Measurements from ENCODE around the gene AKT2. TPM values are rescaled to one million over a fixed set of nuclear protein-coding genes. Genes with fewer than 3 reads are reported as not detected.
A peak's percentile ranks its signal among the peaks of the same experiment; 100 is the strongest.

The AKT2 gene
- total and polyA plus RNA-seq, 2 of the 8 experiments (the other 6 are each of a cell fraction or from before 2014, with no cell fraction given) = 151 to 183 TPM

- DNase-seq (ENCODE audit: low read depth in 1 of 2, low spot score in 2 of 2) = no peak
- CTCF ChIA-PET (ENCODE audit: partially characterized antibody) = interaction anchor here (1.0 to 1.5 kb wide), 3 partner anchors 17 to 180 kb away, joined by 3 read pairs; no protein-coding TSS in a partner anchor
- H2AFZ ChIP-seq (ENCODE audit: low read length) = 0 out of 2 replicates have a peak overlapping the region, but pooled peaks have one; percentile 15
- TF ChIP-seq CHD2 (IDR thresholded peaks at IDR 0.05; ENCODE audit: low read length) (no peak), SP4 (IDR thresholded peaks at IDR 0.05; ENCODE audit: low read length) (0 out of 2 replicates have a peak, but pooled peaks have one; percentile 11)
Measured at GRCh38 chr19:40284251-40284500, 969 bp downstream of the AKT2 start.

More at GRCh38 chr19:40284251-40284500, 969 bp downstream of the AKT2 start:
- Histone ChIP-seq H2AK5ac (ENCODE audit: low read depth, low read length) (no peak overlapping the region; the same call in 1 of the 2 replicates), H3K27ac (ENCODE audit: low read depth, low read length) (peak overlapping the region; percentile 61; the same call in 1 of the 2 replicates), H3K27me3 (replicated peaks in 1 of 4; ENCODE audit: control insufficient read depth in 3 of 4, extremely low read depth in 1 of 4, insufficient read depth in 3 of 4, low read length in 3 of 4) (no peaks in the 10 kb centered on the region), H3K4me3 (ENCODE audit: extremely low read depth in 1 of 4, insufficient read depth in 2 of 4, low read depth in 3 of 4, low read length in 4 of 4) (peak overlapping the region; percentile 89 to 98 (median 94)), H3K79me1 (ENCODE audit: low read depth, low read length) (peaks cover 19% of the 10 kb centered on the region), H2BK120ac (replicated peaks; ENCODE audit: low read depth, low read length) (no peak overlapping the region), H3K9ac (replicated peaks in 1 of 4; ENCODE audit: extremely low read depth in 1 of 4, low read depth in 3 of 4, low read length in 3 of 4) (peak overlapping the region; percentile 67 to 87 (median 80)), H2BK20ac (ENCODE audit: low read length) (no peak overlapping the region), H2BK15ac (ENCODE audit: low read length) (peak overlapping the region; percentile 25; the same call in 1 of the 2 replicates), H3K9me3 (ENCODE audit: insufficient read depth in 2 of 2, low read depth in 1 of 2, low read length in 1 of 2) (no peaks in the 10 kb centered on the region), H3K23me2 (ENCODE audit: low read depth, low read length) (peaks cover 9% of the 10 kb centered on the region), H2BK12ac (ENCODE audit: low read depth, low read length) (no peak overlapping the region), H3K4me1 (replicated peaks in 1 of 4; ENCODE audit: control insufficient read depth in 3 of 4, insufficient read depth in 4 of 4, low read length in 3 of 4) (peaks cover 0 to 20% (median 14%) of the 10 kb centered on the region in 4 experiments; a peak in 6 of 7 replicates), H3K4me2 (ENCODE audit: insufficient read depth in 1 of 2, low read depth in 2 of 2, low read length in 2 of 2) (peak overlapping the region; percentile 79 to 90), H3K56ac (replicated peaks; ENCODE audit: insufficient read length, low read depth, low read length) (peak overlapping the region; percentile 85), H2BK5ac (ENCODE audit: low read depth, low read length) (peak overlapping the region; percentile 85; the same call in 1 of the 2 replicates), H3K79me2 (ENCODE audit: control insufficient read depth in 1 of 2, insufficient read depth in 2 of 2, low read length in 2 of 2) (peaks cover 9 to 53% of the 10 kb centered on the region in 2 experiments; a peak in 3 of 4 replicates), H4K91ac (replicated peaks; ENCODE audit: insufficient read length, low read length) (no peak overlapping the region), H3K23ac (ENCODE audit: insufficient read length) (no peak overlapping the region), H3K36me3 (ENCODE audit: control insufficient read depth in 2 of 4, insufficient read depth in 4 of 4, low read length in 3 of 4) (peaks cover 0 to 3% (median 0%) of the 10 kb centered on the region in 4 experiments; a peak in 1 of 8 replicates), H4K8ac (ENCODE audit: extremely low read depth, insufficient read depth, low read length) (no peak overlapping the region), H3K14ac (ENCODE audit: insufficient read length) (no peak overlapping the region), H4K20me1 (replicated peaks in 1 of 2; ENCODE audit: control insufficient read depth in 1 of 2, insufficient read depth in 2 of 2, low read length in 2 of 2) (peaks cover 4% of the 10 kb centered on the region in 2 experiments), H4K5ac (ENCODE audit: insufficient read length, low read depth, low read length) (no peak overlapping the region), H3K4ac (replicated peaks; ENCODE audit: insufficient read length, low read depth, low read length) (no peak overlapping the region), H3K18ac (ENCODE audit: extremely low read depth, low read length) (no peak overlapping the region)
- POLR2A ChIA-PET (ENCODE audit: partially characterized antibody) = interaction anchor here (0.9 to 2.1 kb wide), 6 partner anchors 9 to 92 kb away, joined by 3 to 7 read pairs (median 4); partner anchors contain the start of gene MAP3K10
- WGBS, 2 experiments (ENCODE audit: extremely low coverage in 1 of 2, insufficient coverage in 1 of 2, insufficient read length in 1 of 2, insufficient replicate concordance in 2 of 2, low coverage in 1 of 2, low lambda C conversion rate in 2 of 2, missing lambda C conversion rate in 1 of 2) = 24% methylated on average over 4 of the region's 4 CpGs; no CpG with 5 or more reads in 1 of the 2 experiments
- no peak for FAIRE-seq

All from H1 (cell line).